IPS-15b (cell line): ENCODE data around the gene S100A14.
"Not testable (repeated sequence)": the region's sequence is repeated elsewhere in the genome, so short reads cannot be mapped to it uniquely, and the experiment has no call there.

Experiments
- H3K27me3 ChIP-seq: one replicate; pipeline ENCODE4 v1.6.1; 2013; ENCODE audit warnings: low read length; ENCODE audit not compliant: control insufficient read depth, insufficient read depth
- H3K36me3 ChIP-seq: one replicate; pipeline ENCODE4 v1.6.1; 2013; ENCODE audit warnings: low read length; ENCODE audit not compliant: control insufficient read depth, insufficient read depth
- H3K4me1 ChIP-seq: one replicate; pipeline ENCODE4 v1.6.1; 2013; ENCODE audit warnings: mild to moderate bottlenecking, low read length; ENCODE audit not compliant: control insufficient read depth, insufficient read depth
- H3K4me3 ChIP-seq: one replicate; pipeline ENCODE4 v1.5.1; 2013; ENCODE audit warnings: low read depth, low read length
- H3K9ac ChIP-seq: one replicate; pipeline ENCODE4 v1.6.1; 2013; ENCODE audit warnings: low read depth, mild to moderate bottlenecking, low read length
- H3K9me3 ChIP-seq: one replicate; pipeline ENCODE4 v1.6.1; 2013; ENCODE audit warnings: mild to moderate bottlenecking, low read length; ENCODE audit not compliant: control insufficient read depth, insufficient read depth

S100A14 gene

GRCh38 chr1:153598309-153599172 lies 17.6 kb downstream of the S100A14 start:
- Histone ChIP-seq H3K9me3 (no peaks in the 10 kb centered on the region), H3K27me3 (no peaks in the 10 kb centered on the region), H3K4me3 (no peak overlapping the region), H3K36me3 (no peaks in the 10 kb centered on the region), H3K9ac (no peak overlapping the region), H3K4me1 (peaks cover 2% of the 10 kb centered on the region)

GRCh38 chr1:153597206-153597605 lies 18.9 kb downstream of the S100A14 start:
- Histone ChIP-seq H3K27me3 (no peaks in the 10 kb centered on the region), H3K4me3 (no peak overlapping the region), H3K9me3 (no peaks in the 10 kb centered on the region), H3K9ac (no peak overlapping the region), H3K4me1 (peaks cover 2% of the 10 kb centered on the region), H3K36me3 (no peaks in the 10 kb centered on the region)

- H3K4me3 ChIP-seq = no peak overlapping the region
- no peaks in the 10 kb centered on the region for H3K9me3 ChIP-seq
- H3K36me3 ChIP-seq = no peaks in the 10 kb centered on the region
- no peaks in the 10 kb centered on the region for H3K27me3 ChIP-seq
- no peak overlapping the region for H3K9ac ChIP-seq
- no peaks in the 10 kb centered on the region for H3K4me1 ChIP-seq
Observed at GRCh38 chr1:153592748-153593147, 23.4 kb downstream of the S100A14 start.

GRCh38 chr1:153588482-153588881 lies 27.6 kb downstream of the S100A14 start:
- no peak overlapping the region for H3K9ac ChIP-seq
- no peaks in the 10 kb centered on the region for H3K9me3 ChIP-seq
- H3K4me3 ChIP-seq = no peak overlapping the region
- H3K36me3 ChIP-seq = no peaks in the 10 kb centered on the region
- no peaks in the 10 kb centered on the region for H3K4me1 ChIP-seq
- no peaks in the 10 kb centered on the region for H3K27me3 ChIP-seq

GRCh38 chr1:153588033-153588432 lies 28.1 kb downstream of the S100A14 start:
- not testable (repeated sequence) for H3K4me3 ChIP-seq, H3K36me3 ChIP-seq, H3K9ac ChIP-seq, H3K9me3 ChIP-seq, H3K27me3 ChIP-seq, H3K4me1 ChIP-seq

GRCh38 chr1:153587314-153587713 lies 28.8 kb downstream of the S100A14 start:
- Histone ChIP-seq H3K9me3 (no peaks in the 10 kb centered on the region), H3K4me3 (no peak overlapping the region), H3K9ac (no peak overlapping the region)

GRCh38 chr1:153586347-153586746 lies 29.8 kb downstream of the S100A14 start:
- H3K9ac ChIP-seq = no peak overlapping the region

More at GRCh38 chr1:153587314-153587713, 28.8 kb downstream of the S100A14 start:
- no peaks in the 10 kb centered on the region for H3K27me3 ChIP-seq
- H3K4me1 ChIP-seq = no peaks in the 10 kb centered on the region
- H3K36me3 ChIP-seq = no peaks in the 10 kb centered on the region

GRCh38 chr1:153585006-153585405 lies 31.1 kb downstream of the S100A14 start:
- H3K4me3 ChIP-seq = no peak overlapping the region
- H3K4me1 ChIP-seq = no peaks in the 10 kb centered on the region
- H3K36me3 ChIP-seq = no peaks in the 10 kb centered on the region
- no peaks in the 10 kb centered on the region for H3K27me3 ChIP-seq
- no peak overlapping the region for H3K9ac ChIP-seq
- no peaks in the 10 kb centered on the region for H3K9me3 ChIP-seq

More at GRCh38 chr1:153586347-153586746, 29.8 kb downstream of the S100A14 start:
- no peaks in the 10 kb centered on the region for H3K4me1 ChIP-seq
- no peaks in the 10 kb centered on the region for H3K9me3 ChIP-seq
- H3K27me3 ChIP-seq = no peaks in the 10 kb centered on the region
- no peak overlapping the region for H3K4me3 ChIP-seq
- no peaks in the 10 kb centered on the region for H3K36me3 ChIP-seq

- H3K4me1 ChIP-seq = no peaks in the 10 kb centered on the region
- no peak overlapping the region for H3K4me3 ChIP-seq
- H3K9me3 ChIP-seq = no peaks in the 10 kb centered on the region
- no peaks in the 10 kb centered on the region for H3K36me3 ChIP-seq
- no peaks in the 10 kb centered on the region for H3K27me3 ChIP-seq
- no peak overlapping the region for H3K9ac ChIP-seq
Observed at GRCh38 chr1:153583976-153584375, 32.1 kb downstream of the S100A14 start.

GRCh38 chr1:153583514-153583913 lies 32.6 kb downstream of the S100A14 start:
- H3K9ac ChIP-seq, H3K9me3 ChIP-seq, H3K4me1 ChIP-seq, H3K27me3 ChIP-seq, H3K4me3 ChIP-seq, H3K36me3 ChIP-seq: not testable (repeated sequence)

- H3K9ac ChIP-seq, H3K36me3 ChIP-seq, H3K27me3 ChIP-seq, H3K4me3 ChIP-seq, H3K9me3 ChIP-seq, H3K4me1 ChIP-seq: not testable (repeated sequence)
Observed at GRCh38 chr1:153582836-153583235, 33.3 kb downstream of the S100A14 start.

GRCh38 chr1:153578936-153579335 lies 37.2 kb downstream of the S100A14 start:
- Histone ChIP-seq H3K27me3 (no peaks in the 10 kb centered on the region), H3K4me1 (peaks cover 6% of the 10 kb centered on the region), H3K9ac (no peak overlapping the region), H3K4me3 (no peak overlapping the region), H3K9me3 (no peaks in the 10 kb centered on the region), H3K36me3 (no peaks in the 10 kb centered on the region)
